ENCODE results near the gene JPT2. TPM values are rescaled to one million over a fixed set of nuclear protein-coding genes. Genes with fewer than 3 reads are reported as not detected.

Gene JPT2
- total RNA-seq, 1 experiment from 2014 or later, result 113 TPM

- peaks cover 25 to 26% of the 10 kb centered on the region in 2 experiments for H3K36me3 ChIP-seq (ENCODE audit: control insufficient read depth in 1 of 2, insufficient read depth in 2 of 2, low read length in 2 of 2)
- ATAC-seq, result no peak
- no TSS peak for BruUV-seq (replicated peaks)
Measured at GRCh38 chr16:1642753-1643152, 35.3 kb upstream of the JPT2 start.

More at GRCh38 chr16:1642753-1643152, 35.3 kb upstream of the JPT2 start:
- ChIA-PET CTCF (no interaction called here), POLR2A (no interaction called here), RAD21 (ENCODE audit: low non-redundant PET in 1 of 2, low total read pairs in 2 of 2, uncharacterized antibody in 2 of 2, unreplicated experiment in 2 of 2) (no interaction called here)
- intact Hi-C loops (cut with micrococcal nuclease), result no loop called here
- Histone ChIP-seq H3K27me3 (ENCODE audit: insufficient read depth, low read length) (no peaks in the 10 kb centered on the region), H3K79me2 (ENCODE audit: insufficient read depth, low read length) (peaks cover under 1% of the 10 kb centered on the region; the same call in 1 of the 2 replicates), H3K4me3 (replicated peaks in 1 of 2; ENCODE audit: low read depth in 1 of 2, low read length in 2 of 2) (no peak overlapping the region), H3K9me2 (ENCODE audit: insufficient read depth) (no peaks in the 10 kb centered on the region), H2AFZ (ENCODE audit: low read depth, low read length, poor library complexity, severe bottlenecking) (no peak overlapping the region), H3K4me2 (ENCODE audit: low read length) (no peak overlapping the region), H3K4me1 (ENCODE audit: control insufficient read depth in 1 of 2, insufficient read depth in 2 of 2, low read length in 2 of 2) (peaks cover 7 to 12% of the 10 kb centered on the region in 2 experiments), H3K9ac (ENCODE audit: low read length) (no peak overlapping the region), H3K27ac (ENCODE audit: low read depth, low read length) (no peak overlapping the region), H4K20me1 (ENCODE audit: insufficient read depth) (no peaks in the 10 kb centered on the region), H3K9me3 (ENCODE audit: control insufficient read depth in 1 of 2, insufficient read depth in 1 of 2, low read depth in 1 of 2, low read length in 2 of 2) (no peaks in the 10 kb centered on the region)
- TF ChIP-seq YY1 (IDR thresholded peaks at IDR 0.05; ENCODE audit: extremely low read depth, insufficient replicate concordance, low read depth, low read length) (no peak), REST (IDR thresholded peaks at IDR 0.05; ENCODE audit: low read depth) (no peak), POLR2A (IDR thresholded peaks at IDR 0.05; ENCODE audit: borderline replicate concordance, extremely low read depth, insufficient read depth, insufficient read length) (no peak), CTCF (IDR thresholded peaks at IDR 0.05 in 2 of 3, conservative IDR thresholded peaks at IDR 0.05 in 1 of 3; ENCODE audit: borderline replicate concordance in 1 of 3, insufficient read depth in 1 of 3, low read depth in 2 of 3, low read length in 2 of 3) (no peak), ZNF274 (IDR thresholded peaks at IDR 0.05; ENCODE audit: low read depth, low read length) (no peak)
- DNase-seq (ENCODE audit: low read depth, low spot score), result no peak

All from HCT116 (cell line).